DLD1 (cell line): ENCODE results near the gene HGFAC.
"Not testable (repeated sequence)": the region's sequence is repeated elsewhere in the genome, so short reads cannot be mapped to it uniquely, and the experiment has no call there.

Experiments used
- in situ Hi-C: cut with HindIII; loops from 2 replicates; pipeline ENCODE4 v1.10.0; 2017; ENCODE audit warnings: low sequenced_read_pairs

HGFAC gene

DNA sequence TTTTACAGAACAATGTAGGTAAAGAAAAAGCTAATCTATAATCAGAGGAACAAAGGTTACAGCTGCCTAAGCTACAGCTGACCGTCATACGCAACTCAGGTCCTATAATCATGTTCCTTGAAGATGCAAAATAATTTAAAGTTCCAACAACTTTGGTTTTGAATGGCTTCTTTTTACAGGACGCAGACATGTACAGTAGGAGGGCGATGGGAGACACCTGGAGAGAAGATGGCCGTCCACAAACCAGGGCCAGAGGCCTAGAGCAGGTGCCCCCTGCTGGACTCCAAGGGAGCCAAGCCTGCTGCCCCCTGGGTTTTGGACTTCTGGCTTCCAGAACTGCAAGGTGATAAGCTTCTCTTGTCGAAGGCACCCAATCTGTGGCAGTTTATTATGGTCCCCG, 10.6 kb downstream of the HGFAC start:
- in situ Hi-C loops, result no loop called here

DNA sequence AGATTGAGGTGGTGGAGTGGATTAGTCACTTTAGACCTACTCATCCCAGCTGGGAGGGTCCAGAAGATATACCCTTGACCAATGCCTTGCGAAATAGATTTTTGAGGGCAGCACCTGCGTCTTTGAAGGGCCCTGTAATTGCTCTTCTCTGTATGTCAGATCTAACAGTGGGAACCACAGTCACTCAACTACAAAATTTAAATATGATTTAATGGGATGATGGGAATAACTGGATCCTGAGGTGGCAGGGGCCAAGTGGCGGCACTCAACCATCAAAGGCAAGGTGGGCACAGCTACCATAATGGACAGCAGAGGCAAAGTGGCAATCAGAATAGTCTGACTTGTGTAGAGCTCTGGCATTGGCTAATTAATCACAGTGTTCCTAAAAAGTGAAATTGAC, 13.8 kb downstream of the HGFAC start:
- in situ Hi-C loops, result not testable (repeated sequence)

DNA sequence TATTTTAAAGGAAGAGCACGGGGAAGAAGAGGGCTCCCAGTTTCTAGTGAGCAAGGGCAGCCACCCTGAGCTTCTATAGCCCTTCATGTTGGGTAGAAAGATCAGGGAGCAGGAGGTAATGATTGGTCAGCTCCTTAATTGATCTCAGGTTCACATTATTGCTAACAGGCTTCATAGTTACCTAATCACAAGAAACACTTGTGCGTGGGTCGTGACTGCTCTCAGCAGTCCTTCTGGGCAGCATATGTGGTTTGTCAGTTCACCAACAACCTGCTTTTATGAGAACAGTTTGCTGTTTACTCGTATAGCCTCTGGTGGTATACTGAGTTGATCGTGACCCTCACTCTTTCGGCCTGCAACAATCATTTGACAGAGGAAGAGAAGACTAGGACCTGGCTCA, 16.6 kb downstream of the HGFAC start:
- in situ Hi-C loops, result no loop called here

DNA sequence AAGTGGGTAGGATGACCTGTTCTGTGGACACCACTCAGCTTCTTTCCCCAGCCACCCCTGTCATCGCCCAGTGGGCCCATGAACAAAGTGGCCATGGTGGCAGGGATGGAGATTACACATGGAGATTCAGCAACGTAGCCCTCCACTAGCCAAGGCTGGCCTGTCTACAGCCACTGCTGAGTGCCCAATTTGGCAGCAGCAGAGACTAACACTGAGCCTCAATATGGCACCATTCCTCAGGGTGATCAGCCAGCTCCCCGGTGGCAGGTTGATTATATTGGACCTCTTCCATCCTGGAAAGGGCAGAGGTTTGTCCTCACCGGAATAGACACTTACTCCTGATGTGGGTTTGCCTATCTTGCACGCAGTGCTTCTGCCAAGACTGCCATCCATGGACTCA, 17.4 kb downstream of the HGFAC start:
- in situ Hi-C loops, result not testable (repeated sequence)

DNA sequence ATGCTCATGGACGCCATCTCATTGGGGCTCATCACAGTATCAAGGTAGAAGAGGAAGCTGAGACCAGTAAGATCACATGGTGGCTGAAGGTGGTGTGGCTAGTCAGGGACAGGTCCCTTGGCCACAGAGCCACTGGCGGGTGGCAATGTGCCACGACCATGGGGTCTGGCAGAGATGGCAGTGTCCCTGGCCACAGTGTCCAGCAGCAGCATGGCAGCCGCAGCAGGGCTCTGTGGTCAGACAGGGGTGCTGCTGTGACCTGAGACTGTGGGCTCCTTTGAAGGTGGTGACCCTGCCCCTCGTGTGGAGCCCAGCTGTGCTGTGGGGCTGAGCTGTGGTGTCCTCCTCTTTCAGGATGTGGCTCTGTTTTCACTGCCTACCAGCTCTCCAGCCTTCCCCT, 19.2 kb downstream of the HGFAC start:
- in situ Hi-C loops, result no loop called here

DNA sequence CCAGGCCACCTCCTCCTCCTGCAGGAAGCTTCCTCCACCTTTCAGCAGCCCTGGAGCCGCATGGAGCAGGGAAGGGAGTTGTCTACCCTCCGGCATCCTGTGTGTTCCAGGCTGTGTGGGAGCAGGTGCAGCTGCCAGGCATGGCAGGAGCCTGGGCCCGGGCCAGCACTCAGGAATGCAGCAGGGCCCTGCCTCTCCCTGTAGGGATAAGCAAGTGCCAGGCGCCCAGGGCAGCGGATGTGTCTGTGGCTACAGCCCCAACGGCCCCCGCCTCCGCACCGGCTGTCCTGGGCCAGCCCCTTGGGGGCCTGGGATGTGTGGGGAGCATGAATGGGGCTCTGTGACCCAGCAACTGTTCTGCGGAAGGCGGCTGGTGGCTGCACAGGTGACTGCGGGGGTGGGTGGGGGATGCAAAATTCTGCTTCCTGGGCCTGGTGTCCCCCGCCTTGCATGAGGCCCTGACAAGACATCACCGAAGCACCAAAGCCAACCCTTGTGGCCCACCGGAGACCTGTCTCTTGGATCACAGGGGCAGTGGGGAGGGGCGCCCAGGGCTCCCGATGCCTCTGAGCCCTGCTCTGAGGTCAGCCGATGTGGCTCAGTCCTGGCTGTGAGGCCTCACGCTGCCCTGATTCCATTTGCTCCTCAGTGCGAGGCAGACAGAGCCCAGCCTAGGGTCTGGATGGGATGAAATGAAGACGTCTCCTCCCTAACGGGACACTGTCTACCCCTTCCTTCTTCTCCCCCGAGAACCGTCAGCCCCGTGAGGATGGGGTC, 19.9 kb downstream of the HGFAC start:
- in situ Hi-C loops, result no loop called here

DNA sequence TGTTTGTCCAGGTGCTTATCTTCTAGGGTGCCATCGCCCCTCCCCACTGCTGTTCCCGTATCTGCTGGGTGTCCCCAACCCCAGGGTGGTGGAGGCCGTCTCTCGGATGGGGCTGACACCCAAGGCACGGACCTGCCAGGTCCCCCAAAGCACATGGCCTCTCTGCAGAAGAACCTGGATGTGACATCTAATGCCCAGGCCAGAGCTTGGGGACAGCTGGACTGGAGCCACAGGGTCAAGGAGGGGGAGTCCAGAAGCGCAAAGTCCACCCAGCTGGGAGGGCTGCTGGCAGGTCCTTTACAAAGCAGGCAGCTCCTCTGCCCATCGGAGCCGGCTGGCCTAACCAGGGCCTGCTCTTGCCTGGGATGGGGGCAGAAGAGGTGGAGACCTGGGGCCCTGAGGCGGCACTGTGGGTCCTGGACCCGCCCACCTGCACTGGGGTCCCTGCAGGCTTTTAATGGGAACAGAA, 20.6 kb downstream of the HGFAC start:
- in situ Hi-C loops, result no loop called here

DNA sequence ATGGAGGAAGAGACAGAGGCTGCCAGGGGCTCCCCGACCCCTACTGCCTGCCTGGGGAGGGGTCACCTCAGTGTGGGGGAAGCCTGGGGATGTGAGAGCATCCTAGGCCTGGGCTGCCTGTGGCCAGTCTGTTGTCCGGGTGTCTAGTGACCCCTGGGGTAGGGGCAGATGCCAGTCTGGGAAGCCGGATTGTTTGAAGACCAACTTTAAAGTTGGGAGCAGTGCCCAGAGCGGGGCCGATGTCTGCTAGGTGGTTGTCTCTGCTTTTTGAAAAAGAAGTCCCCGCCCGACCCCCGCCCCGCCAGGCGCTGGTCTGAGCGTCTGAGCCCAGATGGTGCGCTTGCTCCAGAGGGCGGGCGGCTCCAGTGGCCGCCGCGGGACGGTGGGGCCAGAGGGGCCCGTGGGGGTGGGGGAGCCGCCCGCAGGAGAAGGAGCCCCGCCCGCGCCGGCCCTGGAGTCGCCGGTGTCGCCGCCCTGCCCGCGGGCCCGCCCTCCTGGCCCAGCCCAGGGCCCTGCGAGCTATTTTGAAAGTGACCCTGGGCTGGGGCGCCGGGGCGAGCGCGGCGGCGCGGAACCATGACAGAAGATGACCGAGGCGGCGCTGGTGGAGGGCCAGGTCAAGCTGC, 21.1 kb downstream of the HGFAC start, which contains the start of gene DOK7:
DOK7 (plus strand) TSS at position 517 of the 626 bp plus-strand sequence; CDS start at position 587, 70 bp downstream.
- in situ Hi-C loops, result no loop called here

DNA sequence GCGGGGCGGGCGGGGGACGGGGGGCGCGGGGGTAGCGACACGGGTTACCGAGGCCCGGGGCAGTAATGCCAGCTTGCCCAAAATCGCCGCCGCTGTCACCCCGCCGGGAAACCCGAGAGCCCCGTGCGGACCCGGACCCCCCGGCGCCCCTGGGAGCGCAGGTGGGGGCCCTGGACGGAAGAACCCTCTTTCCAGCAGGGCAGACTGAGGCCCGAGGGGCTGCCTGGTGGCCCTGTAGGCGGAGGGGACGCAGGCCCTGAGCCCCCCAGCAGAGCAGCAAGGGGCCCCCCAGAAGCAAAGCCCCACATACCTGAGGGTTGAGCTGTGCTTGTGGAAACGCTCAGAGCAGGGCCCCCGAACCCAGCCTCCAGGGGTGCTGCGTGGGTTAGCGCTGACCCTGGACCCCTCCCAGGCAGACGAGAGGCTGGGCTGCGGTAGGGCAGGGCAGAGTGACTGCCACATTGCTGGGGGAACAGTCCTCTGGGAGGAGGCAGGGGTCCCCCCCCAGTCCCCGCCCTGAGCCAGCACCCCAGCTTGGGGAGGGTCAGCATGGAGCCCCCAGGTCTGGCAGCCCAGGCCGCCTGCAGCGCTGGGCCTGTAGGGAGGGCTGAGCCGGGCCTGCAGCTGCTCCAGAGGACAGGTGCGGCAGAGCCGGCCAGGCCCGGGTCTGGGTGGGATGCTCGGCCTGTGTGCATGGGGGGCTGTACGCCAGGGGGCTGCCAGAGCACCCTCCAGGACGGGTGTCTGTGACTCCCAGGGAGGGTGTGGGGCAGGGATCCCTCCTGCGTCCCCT, 22.0 kb downstream of the HGFAC start:
- in situ Hi-C loops, result no loop called here

DNA sequence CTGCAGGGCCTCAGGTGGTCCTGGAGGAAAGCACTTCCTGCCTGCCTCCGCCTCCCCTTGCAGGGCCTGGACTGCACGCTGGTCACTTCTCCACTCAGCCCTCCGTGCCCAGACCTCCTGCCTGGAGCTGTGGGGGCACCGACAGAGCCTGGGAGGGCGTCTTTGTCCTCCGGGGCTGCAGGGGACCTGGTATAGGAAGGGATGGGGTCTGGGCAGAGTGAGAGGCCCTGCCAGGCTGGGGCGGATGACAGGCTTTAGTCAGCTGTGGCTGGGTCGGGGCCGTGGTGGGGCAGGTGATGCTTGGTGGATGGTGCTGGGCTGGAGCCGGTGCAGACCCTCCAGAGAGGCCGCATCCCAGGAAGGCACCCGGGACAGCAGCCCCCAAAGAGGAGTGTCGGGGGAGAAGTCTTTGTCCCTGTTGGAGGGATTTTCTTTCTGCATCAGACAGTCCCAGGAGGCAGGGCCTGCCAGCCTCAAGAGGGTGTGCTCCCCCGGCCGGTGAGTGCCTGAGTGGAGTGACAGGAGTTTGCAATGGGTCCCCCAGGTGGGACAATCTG, 22.7 kb downstream of the HGFAC start:
- in situ Hi-C loops, result no loop called here

DNA sequence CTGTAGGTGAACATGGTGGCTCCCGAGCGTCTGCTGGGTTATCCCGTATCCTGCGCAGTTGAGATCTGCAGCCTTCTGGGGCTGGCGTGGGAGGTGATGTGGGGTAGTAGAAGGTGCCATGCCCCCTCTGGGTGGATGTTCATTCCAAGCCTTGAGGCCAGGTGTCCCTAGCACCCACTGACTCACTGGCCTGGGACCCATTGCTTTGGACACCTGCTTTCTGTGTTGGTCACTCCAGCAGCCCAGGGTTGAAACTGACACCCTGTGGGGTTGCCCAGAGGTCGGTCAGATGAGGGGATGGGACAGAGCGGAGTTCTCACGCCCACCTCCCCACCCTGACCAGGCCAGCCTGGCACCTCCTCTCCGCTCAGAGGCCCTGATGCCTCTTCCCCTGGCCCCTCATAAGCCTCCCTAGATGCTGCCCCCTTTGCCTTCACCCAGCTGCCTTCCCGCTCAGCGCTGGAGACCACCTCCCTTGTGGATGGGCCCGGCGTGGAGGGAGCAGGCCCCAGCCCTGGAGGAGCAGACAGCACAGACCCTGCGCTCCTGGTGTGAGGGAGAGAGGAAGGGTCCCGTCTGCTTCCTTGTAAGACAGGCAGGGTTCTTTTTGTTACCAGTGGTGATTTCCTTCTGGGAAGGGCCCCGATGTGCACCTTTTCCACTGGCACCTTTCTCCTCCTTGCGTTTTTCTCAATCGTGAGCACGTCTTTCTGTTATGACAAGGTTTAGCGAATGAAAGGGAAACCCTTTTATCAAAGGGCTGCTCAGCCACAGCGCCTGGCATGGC, 23.3 kb downstream of the HGFAC start:
- in situ Hi-C loops, result no loop called here

DNA sequence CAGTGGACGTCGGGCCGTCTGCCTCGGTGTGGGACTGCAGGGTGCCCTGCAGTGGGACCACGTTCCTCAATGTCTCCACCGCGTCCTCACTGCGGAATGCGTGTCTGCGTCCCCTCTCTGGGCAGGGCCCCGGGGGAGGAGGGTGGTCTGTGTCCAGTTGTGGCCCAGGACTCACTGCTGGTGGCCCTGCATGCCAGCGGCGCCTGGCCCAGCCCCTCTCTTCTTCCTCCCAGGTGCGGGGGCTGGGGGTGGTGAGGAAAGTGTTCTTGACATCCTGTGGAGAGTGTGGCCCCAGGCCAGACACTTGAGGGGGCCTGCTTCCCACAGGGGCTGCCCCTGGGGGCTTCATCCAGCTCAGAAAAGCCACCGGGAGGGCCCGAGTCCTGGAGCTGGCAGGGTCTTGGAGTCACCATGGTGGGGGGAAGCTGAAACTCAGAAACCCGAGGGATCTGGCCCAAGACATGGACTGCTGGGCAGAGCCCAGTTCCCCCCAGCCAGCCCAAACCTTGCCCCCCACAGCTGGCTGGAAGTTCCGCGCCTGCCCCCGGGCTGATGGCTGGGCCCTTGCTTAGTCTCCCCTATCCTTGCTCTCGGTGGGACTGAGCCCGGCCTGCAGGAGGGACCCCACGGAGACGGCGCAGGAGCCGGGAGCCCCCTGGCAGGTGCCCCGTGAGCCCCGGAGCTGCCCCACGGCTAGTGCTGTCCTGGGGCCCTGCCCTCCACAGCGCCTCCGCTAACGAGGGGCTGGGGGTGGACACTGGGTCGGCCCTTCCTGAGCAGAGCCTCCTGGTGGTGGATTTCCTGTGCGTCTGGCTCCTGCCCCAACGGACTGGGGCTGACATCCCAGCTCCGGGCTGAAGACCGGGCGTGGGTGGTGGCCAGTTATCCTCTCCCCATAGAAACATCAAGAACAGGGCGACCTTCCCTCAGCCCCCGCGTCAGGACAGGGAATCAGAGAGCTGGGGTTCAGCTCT, 24.2 kb downstream of the HGFAC start:
- in situ Hi-C loops, result no loop called here

DNA sequence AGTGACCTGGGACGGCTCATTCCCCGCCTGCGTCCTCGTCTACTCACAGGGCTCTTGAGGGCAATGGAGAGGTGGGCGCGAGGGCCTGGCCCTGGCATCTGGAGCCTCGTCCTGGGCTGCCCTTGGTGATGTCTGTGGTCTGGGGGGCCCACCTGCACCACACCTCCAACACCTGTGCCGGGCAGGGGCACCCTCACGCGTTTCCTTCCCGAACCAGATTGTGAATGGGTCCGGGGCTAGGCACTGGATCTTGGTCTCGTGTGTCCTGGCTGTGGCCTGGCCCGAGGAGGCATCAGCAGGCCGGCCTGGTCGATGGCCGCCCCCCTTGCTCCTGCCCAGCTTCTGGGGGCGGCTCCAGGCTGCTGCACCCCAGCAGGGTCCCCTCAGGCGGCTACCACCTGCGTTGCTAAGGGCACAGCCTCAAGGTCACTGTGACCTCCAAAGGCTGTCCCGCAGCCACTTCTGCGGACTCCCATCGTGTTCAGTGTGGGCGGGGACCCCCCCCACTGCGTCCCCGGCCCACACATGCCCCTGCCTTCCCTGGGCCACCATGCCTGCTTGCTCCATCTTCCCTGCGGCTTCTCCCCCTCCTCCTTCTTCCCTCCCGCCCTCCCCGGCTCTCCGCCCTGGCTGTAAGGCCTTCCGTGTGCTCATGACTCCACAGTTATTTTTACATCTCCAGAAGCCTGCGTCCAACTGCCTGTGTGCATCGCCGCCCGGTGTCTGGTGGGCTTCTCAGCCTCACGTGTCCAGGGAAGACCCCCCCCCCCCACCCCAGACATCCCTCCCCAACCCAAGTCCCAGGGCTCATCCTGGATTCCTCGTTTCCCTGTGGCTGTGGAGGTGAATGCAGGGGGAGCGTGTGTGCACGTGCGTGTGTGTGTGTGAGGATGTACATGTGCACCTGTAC, 25.2 kb downstream of the HGFAC start:
- in situ Hi-C loops, result no loop called here

DNA sequence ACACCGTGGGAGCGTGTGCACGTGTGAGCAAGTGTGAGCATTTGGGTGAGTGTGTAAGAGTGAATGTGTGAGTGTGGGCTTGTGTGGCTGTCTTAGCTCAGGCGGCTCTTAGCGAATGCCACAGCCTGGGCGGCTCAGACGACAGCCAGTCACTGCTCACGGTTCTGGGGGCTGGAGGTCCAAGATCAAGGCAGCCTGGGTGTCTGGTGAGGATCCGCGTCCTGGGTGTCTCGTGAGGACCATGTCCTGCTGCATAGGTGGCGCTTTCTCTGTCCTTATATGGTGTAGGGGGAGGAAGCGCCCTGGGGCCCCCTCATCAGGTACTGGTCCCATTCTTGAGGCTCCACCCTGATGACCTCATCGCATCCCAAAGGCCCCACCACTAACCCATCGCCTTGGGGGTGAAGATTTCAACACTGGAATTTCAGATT, 25.8 kb downstream of the HGFAC start:
- in situ Hi-C loops, result no loop called here

DNA sequence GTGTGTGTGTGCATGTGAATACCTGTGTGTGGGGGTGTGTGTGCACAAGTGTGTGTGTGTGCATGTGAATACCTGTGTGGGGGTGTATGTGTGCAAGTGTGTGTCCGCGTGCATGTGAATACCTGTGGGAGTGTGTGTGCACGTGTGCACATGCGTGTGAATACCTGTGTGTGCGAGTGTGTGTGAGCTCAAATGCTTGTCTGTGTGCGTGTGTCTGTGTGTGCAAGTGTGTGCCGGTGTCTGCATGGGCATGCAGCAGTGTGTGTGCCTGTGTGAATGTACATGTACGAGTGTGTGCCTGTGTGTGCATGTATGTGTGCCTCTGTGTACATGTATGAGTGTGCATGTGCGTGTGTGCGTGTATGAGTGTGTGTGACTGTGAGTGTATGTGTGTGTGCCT, 26.4 kb downstream of the HGFAC start:
- in situ Hi-C loops, result no loop called here

DNA sequence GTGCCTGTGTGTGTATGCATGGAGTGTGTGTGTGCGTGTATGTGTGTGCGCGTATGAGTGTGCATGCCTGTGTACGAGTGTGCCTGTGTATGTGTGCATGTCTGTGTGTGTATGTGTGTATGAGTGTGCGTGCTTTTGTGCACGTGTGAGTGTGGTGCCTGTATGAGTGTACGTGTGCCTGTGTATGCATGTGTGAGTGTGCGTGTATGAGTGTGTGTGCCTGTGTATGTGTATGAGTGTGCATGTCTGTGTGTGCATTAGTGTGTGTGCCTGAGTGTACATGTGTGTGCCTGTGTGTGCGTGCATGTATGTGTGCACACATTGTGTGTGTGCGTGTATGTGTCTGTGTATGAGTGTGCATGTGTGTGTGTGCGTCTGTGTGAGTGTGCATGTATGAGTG, 27.0 kb downstream of the HGFAC start:
- in situ Hi-C loops, result no loop called here

DNA sequence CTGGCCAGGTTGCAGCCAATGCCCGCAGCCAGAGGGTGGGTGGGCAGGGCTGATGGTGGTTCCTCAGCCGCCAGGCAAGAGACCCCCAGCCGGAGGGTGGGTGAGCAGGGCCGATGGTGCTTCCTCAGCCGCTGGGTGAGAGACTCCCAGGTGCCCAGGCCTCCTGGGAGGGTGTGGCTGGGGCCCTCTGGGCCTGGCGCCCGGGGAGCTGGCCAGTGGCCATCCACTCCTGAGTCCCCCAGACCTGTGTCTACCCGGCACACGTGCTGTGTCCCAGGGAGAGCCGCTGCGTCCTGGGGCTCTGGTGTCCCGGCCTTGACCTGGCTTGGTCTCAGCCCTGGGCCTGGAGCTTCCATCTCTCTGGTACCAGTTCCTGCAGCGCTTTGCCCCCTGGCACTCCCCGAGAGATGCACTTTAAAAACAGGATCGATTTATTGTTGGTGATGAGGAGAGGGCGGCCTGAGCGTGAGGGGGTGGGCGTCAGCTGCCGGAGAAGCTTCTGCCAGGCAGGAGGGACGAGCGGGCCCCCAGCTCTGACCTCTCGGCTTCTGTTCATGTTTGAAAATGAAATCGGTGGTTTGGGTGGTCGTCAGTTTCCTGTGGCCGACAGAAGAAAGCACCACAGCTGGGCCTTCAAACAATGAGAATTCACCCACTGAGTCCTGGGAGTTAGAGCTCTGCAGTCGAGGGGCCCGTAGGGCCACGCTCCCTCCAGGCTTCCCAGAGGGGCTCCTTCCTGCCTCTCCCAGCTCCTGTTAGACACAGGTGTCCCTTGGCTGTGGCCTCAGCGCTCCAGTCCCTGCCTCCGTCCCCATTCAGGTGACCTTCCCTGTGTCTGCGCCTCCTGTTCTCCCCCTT, 27.8 kb downstream of the HGFAC start:
- in situ Hi-C loops, result no loop called here
